Left cardiac atrium (tissue), 4 donors: Measurements from ENCODE around the gene DSTN. TPM values are rescaled to one million over a fixed set of nuclear protein-coding genes. Genes with fewer than 3 reads are reported as not detected.

Source experiments
- ATAC-seq, 2 donors: fragments of 200-7000 bp; cut with Tn5 transposase; one replicate each; pipeline ENCODE4 v1.9.1; 2020; ENCODE audit warnings: mild to moderate bottlenecking in 2 of 2, moderate library complexity in 2 of 2
- DNase-seq: peaks from one replicate; pipeline ENCODE4 v3.0.0-alpha.2; 2020
- intact Hi-C, 2 donors: fragments of 100-400 bp; cut with DNase I; formaldehyde crosslinking; loops; one replicate each; pipeline versions ENCODE4 v1.14.1 to v1.15.1; 2022 to 2023
- total RNA-seq, 2 donors: library from RNA; stranded (reverse); fragmentation: NEBNext Ultra II Directional; extraction: Animal tissue kit (Norgen Biotek cat#: 25700); gene quantifications; one replicate each; pipeline ENCODE4 v1.2.1, GENCODE V29; 2021
- donor health status: DM: no; HTN: yes; CAD: no.
- donor health status: DM: no; HTN: yes; CAD: no; lungs with severe emphysema.
- donor health status: DM: yes; HTN: yes; CAD: no.
- donor health status: Dilated cardiomyopathy.

The DSTN gene
- total RNA-seq, 2 donors from 2014 or later = 547 to 572 TPM

DNA sequence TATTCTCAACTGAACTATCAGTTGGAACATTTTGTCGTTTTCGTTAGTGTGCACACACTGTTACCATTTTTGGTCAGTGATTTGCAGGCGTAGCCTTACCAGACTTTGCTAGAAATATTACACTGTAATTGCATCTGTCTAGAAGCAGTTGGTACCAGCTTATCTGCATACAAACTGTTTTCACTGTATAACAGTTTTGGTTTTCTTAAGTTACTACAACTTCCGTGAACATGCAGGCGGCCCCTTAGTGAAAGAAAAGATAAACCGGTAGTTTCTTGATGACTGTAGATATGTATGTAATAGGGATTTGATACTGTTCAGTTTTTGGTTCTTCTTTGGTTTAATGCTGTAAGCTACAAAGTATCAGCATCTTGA, 1.3 kb downstream of the DSTN start:
- ATAC-seq (no peak), DNase-seq (no peak)
- intact Hi-C loops = no loop called here

DNA sequence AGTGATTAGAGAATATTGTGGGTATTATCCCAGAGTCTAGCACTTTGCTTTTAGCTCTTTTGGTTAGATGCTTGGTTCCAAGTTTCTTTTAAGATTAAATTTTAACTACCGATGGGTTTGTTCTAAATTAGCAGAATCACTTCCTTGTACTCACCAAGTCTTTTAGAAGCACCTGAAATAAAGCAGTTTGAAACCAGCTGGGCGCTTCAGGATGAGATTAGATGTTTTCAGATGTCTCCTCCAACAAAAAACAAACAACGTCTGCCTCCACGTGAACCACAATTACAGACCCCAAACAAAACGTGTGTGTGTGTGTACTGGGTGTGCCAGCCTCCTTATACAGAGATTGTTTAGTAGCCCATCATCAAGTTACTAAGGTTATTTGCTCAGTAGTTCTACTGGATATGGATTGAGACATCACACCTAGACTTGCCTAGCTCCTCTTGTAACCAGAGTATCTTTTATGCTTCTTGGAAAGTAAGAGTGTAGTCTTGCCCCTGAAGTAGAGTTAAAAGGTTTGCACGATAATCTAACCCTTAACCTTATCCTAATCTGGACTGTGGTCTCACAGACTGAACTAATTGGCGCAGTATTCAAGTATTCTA, 2.3 kb downstream of the DSTN start:
- intact Hi-C loops = no loop called here
- no peak for ATAC-seq
- no peak for DNase-seq

DNA sequence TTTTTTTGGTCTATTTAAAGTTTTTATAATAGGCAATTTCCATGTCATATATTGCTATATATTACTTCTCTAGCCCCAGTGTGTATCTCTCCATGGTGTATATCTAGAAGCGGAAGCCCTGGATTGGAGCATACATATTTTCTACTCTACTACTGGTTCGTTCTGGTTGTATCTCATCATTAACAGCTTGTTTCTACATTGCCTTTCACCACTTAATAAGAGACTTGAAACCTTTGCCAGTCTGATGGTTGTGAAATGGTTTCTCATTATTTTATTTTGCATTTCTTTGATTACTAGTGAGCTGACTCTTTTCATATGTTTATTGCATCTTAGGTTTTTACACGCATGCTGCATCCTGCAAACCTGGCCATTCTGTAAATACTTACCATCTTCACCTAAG, 3.6 kb downstream of the DSTN start:
- no peak for ATAC-seq
- intact Hi-C loops = no loop called here
- DNase-seq = no peak

DNA sequence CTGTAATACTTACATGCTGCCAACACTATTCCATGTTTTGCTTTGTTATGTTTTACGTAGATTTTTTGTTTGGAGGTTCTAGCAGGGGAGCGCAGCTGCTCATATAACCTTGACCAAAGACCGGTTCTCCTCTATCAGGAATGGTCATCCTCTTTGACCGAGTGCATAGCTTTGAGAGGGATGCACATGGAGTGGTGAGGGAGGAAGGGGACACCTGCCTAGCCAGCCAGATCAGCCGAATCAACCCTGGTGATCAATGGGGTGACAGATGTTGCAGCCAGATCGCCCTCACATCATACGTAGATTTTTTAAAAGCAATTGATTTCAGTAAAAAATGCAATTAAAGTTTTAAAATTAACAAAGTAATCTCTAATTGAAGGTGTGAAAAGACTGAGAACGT, 6.3 kb downstream of the DSTN start:
- no peak for ATAC-seq
- intact Hi-C loops = no loop called here

DNA sequence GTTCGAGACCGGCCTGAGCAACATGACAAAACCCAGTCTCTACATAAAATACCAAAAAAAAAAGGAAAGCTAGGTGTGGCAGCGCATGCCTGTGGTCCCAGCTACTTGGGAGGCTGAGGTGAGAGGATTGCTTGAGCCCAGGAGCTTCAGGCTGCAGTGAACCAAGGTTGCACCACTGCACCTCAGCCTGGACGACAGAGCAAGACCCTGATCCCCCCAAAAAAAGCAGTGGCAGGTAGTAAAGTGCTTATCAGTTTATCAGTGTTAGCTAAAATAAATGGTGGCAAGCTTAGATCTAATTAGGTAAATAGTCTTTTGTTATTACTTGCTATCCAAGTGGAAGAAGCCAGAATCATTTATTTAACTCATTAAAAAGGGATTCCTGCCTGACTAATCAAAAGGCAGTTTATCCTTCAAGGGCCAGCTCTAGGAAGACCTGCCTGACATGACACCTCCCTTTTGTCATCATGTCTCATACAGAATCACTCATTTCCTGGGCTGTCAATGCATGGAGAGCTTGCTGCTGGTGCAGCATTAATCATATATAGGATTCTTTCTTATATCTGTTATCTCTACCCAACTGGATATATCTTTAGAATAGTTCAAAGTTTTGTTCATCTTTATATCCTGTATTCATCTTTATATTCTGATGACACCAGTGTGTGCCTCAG, 9.6 kb downstream of the DSTN start:
- no peak for ATAC-seq
- intact Hi-C loops = no loop called here

More for the DNA sequence above, 6.3 kb downstream of the DSTN start:
- DNase-seq = no peak

DNA sequence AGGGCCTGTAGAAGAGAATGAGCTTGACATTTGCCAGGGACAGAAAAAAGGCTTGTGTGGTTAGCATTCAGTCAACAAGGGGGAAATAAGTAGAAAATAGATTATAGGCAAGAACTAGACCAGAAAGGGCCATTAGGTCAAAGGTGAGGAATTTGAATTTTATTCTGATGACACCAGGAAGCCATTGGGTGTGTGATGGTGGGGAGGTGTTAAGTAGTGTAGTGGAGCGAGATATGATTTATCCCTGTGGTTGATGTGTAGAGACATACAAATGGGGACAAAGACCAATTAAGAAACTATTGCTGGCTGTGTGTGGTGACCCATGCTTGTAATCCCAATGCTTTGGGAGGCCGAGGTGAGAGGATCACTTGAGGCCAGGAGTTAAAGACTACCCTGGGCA, 11.0 kb downstream of the DSTN start:
- no peak for DNase-seq
- intact Hi-C loops = no loop called here
- ATAC-seq = no peak

More for the DNA sequence above, 9.6 kb downstream of the DSTN start:
- no peak for DNase-seq

DNA sequence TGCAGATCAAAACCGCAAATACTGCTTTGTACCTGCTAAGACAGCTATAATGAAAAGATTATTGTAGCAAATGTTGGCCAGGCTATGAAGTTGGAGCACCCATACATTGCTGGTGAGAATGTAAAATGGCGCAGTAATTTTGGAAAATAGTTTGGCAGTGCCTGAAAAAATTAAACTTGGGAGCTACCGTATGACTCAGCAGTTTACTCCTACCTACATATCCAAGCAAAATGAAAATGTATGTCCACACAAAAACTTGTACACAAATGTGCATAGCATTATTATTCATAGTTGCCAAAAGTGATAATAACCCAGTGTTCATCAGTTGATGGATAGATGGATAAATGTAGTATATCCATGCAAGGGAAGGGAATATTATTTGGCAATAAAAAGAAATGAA, 13.3 kb downstream of the DSTN start:
- intact Hi-C loops = no loop called here
- ATAC-seq = no peak
- no peak for DNase-seq

DNA sequence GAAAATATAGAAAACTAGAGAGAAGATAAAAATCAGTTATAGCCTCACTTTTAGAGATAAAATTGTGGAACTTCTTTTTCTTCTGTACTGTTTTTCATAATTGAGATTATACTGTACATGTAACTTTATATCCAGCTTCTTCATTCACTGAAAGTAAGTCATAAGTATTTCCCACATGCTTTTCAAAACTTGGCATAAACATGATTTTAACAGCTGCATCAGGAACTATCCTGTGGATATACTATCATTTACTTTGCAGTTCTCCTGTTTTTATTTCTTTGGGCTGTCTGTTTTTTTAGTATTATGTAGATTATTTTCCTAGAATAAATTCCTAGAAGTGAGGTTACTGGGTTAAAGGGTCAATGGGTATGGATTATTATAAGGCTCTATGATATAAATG, 14.8 kb downstream of the DSTN start:
- intact Hi-C loops = no loop called here
- DNase-seq (no peak), ATAC-seq (no peak)

DNA sequence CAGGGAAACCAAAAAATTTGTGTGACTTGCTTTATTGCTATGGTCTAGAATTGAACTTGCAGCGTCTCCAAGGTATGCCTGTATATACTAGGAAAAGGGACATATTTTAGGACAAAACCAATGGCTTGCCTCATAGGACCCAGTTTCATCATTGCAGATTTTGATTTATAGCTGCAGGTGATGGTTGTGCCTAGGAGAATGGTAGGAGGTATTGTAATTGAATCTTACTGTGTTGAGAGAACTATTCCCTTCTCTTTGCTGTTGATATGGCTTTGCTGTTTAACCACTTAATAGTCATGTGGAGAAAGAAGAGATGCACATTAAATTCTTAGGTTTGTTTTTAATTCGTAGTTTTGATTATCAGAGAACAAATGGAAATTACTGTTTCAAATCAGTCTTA, 16.4 kb downstream of the DSTN start:
- intact Hi-C loops = no loop called here
- no peak for ATAC-seq
- DNase-seq = no peak

DNA sequence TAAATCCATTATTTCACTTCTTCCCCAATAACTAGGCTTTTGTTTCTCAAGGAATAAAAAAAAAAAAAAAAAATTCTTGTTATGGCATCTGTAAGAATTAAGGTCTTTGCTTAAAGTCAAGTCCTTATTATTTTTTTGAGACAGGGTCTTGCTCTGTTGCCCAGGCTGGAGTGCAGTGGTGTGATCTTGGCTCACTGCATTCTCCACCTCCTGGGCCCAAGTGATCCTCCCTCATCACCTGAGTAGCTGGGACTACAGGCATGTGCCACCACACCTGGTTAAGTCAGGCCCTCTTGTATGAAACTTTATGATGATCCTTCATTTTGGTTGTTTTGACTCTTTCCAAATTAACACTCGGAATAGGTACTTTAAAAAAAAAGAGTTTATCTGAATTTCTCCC, 17.3 kb downstream of the DSTN start:
- ATAC-seq = no peak
- DNase-seq = no peak
- intact Hi-C loops = no loop called here

DNA sequence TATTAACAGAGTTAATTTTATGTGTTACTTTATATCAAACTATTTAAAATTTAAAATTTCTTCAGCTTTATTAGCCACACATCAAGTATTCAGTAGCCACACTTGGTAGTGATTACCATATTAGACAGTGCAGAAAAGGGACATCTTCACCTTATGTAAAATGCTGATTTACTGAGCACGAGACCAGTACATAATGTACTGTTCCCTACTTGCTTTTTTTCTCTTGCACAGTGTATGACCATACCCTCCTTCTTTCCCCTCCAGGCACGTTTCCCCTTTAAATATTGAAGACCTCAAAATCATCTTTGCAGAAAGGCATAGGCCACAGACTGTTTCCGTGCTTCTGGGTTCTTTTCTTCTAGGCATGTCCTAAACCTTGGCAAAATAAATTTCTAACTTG, 17.9 kb downstream of the DSTN start:
- no peak for ATAC-seq
- intact Hi-C loops = no loop called here
- no peak for DNase-seq

DNA sequence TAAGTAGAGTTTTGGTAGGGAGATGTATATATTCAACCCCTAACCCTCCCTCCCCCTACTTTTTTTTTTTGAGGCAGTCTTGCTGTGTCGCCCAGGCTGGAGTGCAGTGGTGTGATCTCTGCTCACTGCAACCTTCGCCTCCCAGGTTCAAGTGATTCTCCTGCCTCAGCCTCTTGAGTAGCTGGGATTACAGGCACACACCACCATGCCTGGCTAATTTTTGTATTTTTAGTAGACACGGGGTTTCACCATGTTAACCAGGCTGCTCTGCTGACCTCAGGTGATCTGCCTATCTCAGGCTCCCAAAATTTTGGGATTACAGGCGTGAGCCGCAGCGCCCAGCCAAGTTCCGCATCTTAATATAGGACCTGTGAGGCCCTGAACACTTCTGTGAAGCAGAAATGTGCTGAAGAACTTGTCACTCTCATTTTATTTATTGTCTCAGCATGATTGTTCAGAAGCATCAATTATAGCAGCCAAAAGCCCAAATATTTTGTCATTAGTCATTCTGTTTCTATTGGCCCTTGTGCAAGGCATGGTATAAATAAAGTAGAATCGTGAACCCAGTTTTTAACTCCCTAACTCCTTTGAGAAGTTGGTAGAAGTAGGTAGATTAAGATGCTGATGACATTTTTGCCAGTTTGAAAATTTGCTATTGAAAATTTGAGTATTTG, 19.4 kb downstream of the DSTN start:
- intact Hi-C loops = no loop called here
- DNase-seq = no peak
- peak in 1 of 2 donors; percentile 14 for ATAC-seq

DNA sequence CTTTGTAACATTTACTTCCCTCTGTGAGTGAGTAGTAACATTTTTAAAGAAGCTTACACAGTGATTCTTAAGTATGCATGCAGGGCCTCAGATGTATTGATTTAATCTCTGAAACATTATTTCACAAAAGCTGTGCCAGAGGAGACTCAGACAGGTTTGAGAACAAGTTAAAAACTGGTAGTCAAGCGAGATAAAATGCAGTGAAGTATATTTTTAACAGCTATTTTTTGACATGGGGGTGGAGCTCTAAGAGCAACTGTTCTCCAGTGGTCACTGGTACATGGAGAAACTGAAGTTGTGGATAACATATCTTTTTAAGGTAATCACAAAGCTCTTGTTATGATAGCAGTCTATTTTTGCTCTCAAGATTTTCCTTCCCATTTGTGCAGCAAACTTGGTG, 20.4 kb downstream of the DSTN start:
- intact Hi-C loops = no loop called here
- ATAC-seq (peak in 1 of 2 donors; percentile 57), DNase-seq (no peak)

DNA sequence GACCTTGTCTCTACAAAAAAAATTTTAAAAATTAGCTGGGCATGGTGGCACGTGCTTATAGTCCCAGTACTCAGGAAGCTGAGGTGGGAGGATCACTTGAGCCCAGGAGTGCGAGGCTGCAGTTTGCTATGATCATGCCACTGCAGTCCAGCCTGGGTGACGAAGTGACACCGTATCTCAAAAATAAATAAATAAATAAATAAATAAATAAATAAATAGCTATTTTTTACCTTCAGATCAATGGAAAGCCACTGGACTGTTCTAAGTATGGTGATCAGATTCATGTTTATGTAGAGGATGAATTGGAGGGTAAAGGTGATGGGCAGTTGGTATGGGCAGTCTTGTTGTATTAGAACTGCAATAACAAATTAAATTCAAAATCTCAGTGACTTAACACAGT, 24.0 kb downstream of the DSTN start:
- DNase-seq (no peak), ATAC-seq (no peak)
- intact Hi-C loops = no loop called here

DNA sequence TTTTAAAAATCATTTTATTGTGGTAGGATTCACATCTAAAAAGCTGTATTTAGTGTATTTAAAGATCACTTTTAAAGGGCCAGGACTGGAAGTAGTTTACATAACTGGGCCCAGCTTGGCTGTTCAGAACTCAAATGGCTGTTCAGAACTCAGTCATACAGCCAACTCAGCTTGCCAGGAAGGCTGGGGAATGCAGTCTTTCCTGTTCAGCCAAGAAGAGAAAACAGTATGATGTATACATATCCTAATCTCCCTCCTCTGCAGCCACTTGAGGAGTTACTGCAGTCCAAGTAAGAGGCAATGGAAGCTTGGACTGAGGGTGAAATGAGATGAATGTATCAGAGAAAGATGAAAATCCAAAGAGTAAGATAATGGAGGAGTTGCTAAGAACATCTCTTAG, 24.6 kb downstream of the DSTN start:
- ATAC-seq (peak; percentile 26 to 70), DNase-seq (no peak)

DNA sequence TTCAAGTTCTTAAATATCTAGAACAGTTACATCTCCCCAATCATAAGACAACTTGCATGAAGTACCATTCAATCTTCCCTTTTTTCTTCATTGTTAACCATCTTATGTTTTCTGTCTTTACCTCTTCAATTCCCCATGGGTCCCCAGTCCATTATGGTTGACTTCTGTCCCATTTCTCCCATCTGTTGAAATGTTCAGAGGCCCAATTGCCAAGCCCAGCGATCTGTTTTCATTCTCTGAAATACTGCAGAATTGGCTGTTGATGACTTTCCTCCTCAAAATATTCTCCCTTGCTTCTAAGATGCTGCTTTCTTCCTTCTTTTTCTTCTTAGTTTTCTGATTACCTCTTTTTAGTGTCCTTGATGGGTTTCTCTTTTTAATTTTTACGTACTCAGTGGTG, 26.0 kb downstream of the DSTN start:
- no peak for ATAC-seq
- no peak for DNase-seq
- intact Hi-C loops = no loop called here

More for the DNA sequence above, 24.6 kb downstream of the DSTN start:
- intact Hi-C loops = no loop called here

DNA sequence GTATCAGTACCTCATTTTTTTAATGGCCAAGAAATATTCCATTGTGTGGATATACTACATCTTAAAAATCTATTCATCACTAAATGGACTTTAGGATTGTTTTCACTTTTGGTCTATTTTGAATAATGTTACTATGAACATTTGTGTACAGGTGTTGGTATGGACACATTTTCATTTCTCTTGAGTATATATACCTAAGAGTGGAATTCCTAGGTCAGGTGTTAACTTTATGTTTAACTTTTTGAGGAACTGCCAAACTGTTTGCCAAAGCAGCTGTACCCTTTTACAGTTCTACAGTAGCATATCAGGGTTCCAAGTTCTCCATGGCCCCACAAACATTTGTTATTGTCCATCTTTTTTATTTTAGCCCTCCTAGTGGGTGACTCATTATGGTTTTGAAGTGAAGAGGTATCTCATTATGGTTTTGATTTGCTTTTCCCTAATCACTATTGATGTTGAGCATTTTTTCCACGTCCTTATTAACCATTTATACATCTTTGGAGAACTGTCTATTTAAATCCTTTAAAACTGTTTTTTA, 28.2 kb downstream of the DSTN start:
- DNase-seq (no peak), ATAC-seq (no peak)

DNA sequence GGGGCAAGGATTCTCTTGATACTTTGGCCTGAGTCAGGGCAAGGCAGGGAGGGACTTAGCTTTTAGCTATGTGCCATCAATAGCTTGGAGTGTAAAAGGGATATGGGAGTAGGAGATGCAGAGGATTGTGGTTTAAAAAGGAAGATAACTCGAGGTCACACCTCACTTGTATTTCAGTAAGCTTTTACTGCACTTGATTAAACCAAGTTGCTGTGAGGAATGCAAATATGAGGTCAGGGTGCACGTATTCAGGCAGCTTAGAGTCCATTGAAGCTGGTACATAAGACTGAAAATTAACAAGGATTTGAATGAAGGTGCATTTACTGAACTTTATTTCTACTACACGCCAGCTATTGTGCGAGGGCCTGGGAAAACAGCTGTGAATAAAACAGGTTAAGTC, 32.1 kb downstream of the DSTN start:
- no peak for DNase-seq
- intact Hi-C loops = no loop called here
- no peak for ATAC-seq

More for the DNA sequence above, 28.2 kb downstream of the DSTN start:
- intact Hi-C loops = no loop called here

DNA sequence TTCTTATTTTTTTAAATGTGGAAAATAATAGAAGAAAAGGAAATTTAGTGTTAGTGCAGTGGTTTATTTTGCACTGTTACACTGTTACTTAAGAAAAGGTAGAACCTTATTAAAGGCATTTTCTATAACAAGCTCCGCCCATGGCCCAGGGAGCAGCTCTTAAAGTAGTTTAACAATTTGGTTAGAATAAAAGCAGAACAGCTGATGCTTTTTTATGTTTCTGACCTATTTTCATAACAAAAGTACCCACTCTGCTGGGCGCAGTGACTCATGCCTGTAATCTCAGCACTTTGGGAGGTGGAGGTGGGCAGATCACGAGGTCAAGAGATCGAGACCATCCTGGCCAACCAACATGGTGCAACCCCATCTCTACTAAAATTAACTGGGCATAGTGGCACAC, 32.6 kb downstream of the DSTN start:
- ATAC-seq (no peak), DNase-seq (no peak)
- intact Hi-C loops = no loop called here

DNA sequence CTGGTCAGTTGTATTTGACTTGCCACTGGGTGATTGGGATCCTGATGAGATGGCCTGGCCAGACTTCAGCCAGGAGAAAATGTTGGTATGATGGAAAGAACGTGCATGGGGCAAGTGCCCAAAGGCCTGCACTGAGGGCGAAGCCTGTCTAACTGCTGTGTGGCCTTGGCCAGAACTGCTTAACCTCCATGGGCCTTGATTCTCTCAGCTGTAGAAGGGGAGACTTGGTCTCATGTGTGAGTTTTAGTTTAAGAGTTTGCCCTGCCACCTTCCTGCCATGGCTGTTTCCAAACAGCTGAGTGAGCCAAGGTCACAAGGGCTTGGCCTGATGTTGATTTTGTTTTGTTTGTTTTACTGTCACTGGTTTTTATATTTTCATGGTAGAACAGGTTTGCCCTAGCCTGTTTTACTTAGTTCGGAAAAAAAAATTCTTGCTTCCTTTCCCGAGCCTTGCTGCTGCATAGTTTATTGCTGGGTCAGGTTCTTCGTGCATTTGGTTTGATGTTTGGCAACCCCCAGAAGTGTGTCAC, 35.3 kb downstream of the DSTN start:
- DNase-seq = no peak
- ATAC-seq = no peak
- intact Hi-C loops = no loop called here
